Ecto neural progenitor cell (in vitro differentiated cells): ENCODE data around the gene CLDN1.

Source experiments
- DNase-seq: peaks from one replicate; pipeline ENCODE4 v3.0.0-alpha.2; 2018; ENCODE audit warnings: low spot score

Gene CLDN1

DNA sequence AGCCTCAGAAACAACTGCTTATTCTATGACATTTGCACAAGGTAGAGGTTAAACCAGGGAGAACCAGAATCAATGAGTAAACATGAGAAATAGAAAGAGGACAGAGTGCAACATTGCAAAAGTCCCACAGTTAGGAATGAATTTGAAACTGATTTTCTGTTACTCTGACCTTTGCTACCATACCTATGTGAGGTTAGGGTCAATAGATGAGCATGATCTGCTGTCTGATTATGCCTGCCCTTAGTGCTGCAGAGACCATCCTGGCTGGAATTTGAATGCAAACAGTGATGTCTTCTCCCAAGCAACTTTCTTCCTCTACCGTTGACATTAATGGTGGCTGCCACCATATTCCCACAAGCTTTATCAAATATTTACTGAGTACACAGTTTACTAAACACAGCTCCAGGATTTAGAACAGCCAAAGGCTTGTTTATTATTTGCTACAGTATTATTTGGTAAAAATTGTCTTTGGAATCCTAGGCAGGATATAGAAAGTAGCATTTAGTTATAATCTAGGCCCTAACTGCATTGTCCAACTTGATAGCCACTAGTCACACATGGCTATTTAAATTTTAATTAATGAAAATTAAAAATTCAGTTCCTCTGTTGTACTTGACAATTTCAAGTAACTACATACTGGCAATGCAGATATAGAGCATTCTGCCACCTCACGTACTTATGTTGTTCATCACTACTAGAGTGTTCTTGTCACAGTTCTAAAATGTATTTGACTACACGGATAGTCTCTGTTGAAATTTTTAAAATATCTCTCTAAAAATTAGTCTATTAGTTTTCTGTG, 8.9 kb upstream of the CLDN1 start:
- DNase-seq, result no peak

DNA sequence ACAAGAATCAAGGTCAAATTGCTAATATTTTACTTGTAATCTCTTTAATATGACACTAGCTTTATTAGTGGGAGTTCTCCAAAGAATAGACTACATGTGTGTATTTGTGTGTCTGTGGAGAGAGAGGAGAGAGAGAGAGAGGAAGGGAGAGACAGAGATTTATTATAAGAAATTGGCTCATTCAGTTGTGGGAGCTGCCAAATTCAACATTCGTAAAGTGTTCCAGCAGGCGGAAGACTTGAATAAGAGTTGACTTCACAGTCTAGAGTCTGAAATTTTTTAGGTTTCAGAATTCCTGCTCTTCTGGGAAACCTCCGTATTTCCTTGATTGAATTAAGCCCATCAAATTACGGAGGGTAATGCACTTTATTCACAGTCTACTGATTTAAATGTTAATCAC, 4.7 kb upstream of the CLDN1 start:
- DNase-seq, result no peak

- no peak for DNase-seq
These were observed 4.1 kb upstream of the CLDN1 start for GRCh38 chr3:190326361-190326760.

- no peak for DNase-seq
These were observed 3.7 kb upstream of the CLDN1 start for GRCh38 chr3:190325923-190326322.

DNA sequence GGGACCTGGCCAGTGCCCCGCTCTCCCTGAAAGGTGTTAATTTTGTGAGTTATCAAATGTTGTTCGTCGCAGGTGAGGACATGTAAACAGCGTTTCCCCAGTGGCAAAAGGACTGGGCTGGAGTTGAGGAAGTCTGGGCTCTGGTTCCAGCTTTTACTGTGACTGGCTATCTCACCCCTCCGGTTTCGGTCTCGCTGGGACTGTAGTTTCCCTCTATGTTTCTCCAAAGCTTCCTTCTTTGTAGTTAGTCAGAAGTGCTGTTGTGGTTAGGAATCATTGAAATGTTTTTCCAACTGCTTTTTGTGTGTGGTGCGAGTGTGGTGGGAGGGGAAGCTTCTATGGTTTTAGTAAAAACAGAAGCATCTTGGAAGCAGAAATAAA, 990 bp upstream of the CLDN1 start:
- DNase-seq, result no peak

GRCh38 chr3:190322604-190323245, 479 bp upstream of the CLDN1 start:
- no peak for DNase-seq

- no peak for DNase-seq
These were observed 1.5 kb downstream of the CLDN1 start for GRCh38 chr3:190320594-190321362.

DNA sequence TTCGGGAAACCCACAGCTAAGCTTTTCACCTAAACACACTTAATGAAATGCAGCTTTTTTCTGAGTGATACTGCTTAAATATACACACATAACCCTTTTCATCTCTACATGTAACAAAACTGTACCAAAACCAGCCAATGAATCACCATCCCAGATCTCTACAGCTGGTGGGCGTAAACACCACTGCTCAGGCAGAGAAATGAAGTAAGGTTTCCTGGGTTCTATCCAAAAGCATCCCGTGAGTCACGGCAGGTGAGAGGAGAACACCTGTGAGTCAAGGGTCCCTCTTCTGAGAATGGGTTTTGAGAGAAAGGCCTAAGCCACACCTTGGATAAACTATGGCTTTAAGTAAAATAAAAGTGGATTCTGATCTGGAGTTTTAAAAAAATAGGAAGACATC, 2.6 kb downstream of the CLDN1 start:
- DNase-seq, result no peak

GRCh38 chr3:190318666-190319065, 3.6 kb downstream of the CLDN1 start:
- DNase-seq, result no peak

- DNase-seq, result no peak
These were observed 7.5 kb downstream of the CLDN1 start for GRCh38 chr3:190314741-190315140.

DNA sequence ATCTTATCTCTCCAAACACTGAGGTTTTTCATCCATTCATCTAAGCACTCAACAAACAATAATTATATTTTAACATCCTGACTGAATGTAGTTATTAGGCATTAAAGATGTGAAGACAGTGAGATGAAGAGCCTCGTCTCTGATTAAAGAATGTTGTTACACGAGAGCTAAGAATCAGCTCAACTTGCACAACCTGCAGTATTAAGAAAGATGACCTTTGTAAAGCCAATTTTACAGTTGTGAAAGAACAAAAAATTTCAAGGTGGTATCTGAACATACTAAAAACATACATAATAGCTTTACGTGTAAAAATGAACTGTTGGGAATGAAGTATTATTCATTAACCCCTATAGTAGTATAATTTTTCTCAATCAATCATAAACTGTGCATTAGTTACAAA, 12.8 kb downstream of the CLDN1 start:
- no peak for DNase-seq

DNA sequence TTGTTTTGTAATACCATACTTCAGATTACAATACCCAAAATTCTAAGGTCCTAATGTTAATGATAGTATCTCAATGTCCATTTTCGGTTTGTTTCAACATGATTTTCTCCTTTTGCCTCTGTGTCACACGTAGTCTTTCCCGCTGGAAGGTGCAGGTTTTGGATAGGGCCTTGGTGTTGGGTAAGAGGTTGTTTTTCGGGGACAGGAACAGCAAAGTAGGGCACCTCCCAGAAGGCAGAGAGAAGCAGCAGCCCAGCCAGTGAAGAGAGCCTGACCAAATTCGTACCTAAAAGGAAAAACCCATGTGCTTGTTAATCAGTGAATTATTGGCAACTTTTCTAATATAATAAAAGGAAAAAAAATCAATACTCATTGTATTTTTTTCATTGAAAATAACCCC, 14.1 kb downstream of the CLDN1 start:
- no peak for DNase-seq

- DNase-seq, result no peak
These were observed 15.1 kb downstream of the CLDN1 start for GRCh38 chr3:190307164-190307545.

DNA sequence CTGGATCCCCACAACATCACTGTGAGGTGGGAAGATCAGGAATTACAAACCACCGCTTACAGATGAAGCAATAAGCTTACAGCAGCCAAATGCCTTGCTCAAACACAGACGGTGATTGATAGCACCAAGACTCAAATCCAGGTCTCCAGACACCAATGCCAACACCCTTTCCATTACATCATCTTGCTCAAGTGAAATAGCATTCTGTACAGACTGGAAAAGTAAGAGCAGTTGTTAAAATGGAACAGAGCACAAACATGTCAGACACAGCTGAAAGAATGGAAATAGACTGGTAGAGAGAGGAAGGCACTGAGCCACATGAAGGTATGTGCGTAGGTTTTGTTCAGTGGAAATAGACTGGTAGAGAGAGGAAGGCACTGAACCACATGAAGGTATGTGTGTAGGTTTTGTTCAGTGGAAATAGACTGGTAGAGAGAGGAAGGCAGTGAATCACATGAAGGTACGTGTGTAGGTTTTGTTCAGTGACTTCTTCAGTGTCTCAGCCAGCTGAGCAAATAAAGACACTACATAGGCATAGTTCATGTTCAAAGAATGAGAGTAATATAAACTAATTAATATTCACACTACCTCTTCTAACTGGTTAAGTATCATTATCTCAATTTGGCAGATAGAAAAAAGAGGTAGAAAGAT, 15.6 kb downstream of the CLDN1 start:
- no peak for DNase-seq

GRCh38 chr3:190306026-190306425, 16.2 kb downstream of the CLDN1 start:
- DNase-seq, result no peak

DNA sequence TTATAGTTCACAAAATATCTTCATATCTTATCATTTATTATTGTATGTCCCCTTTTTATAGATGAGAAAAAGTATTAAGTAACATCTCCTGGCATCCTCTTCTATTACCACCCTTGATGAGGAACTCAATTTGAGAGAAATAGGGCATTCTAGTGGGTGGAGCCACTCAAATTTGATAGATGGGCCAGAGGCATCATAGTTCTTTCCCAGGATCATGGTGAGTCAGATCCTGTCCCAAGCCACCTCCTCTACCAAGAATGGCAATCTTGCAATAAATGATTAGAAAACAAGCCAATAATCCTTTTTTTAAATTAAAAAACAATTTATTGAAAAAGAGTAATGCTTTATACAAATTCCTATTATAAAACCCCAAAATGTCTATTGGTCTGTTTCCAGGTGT, 16.8 kb downstream of the CLDN1 start:
- no peak for DNase-seq

- DNase-seq, result no peak
These were observed 18.4 kb downstream of the CLDN1 start for GRCh38 chr3:190303884-190304283.

- DNase-seq, result no peak
These were observed 19.9 kb downstream of the CLDN1 start for GRCh38 chr3:190302212-190302867.

GRCh38 chr3:190301591-190301990, 20.7 kb downstream of the CLDN1 start:
- no peak for DNase-seq

- no peak for DNase-seq
These were observed 22.3 kb downstream of the CLDN1 start for GRCh38 chr3:190299969-190300368.

- no peak for DNase-seq
These were observed 28.2 kb downstream of the CLDN1 start for GRCh38 chr3:190294030-190294429.

DNA sequence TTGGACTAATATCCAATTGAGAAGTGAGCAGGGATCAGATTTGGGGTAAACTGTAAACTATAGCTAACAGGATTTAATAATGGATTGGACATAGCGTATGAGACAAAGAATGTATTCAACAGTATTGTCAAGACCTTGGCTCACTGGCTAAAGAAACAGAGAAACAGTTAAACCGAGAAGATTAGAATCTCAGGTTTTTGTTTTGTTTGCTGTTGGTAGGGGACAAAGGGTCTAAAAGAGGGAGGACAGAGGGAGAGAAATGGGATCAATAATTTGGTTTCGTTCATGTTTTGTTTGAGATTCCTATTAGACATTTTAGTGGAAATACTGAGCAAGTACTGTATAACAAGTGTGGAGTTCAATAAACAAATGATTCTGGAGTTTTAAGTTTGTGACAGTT, 28.6 kb downstream of the CLDN1 start:
- DNase-seq, result no peak
